HG02885 (cell line): Measurements from ENCODE around the gene CPN1.
"Not testable (repeated sequence)": the region's sequence is repeated elsewhere in the genome, so short reads cannot be mapped to it uniquely, and the experiment has no call there.

Experiments used
- ATAC-seq: cut with Tn5 transposase; IDR thresholded peaks from one replicate; pipeline ENCODE4 v1.9.1; 2021; ENCODE audit warnings: mild to moderate bottlenecking; ENCODE audit not compliant: unreplicated experiment, poor library complexity

The CPN1 gene

GRCh38 chr10:100081075-100082001, at the start of gene CPN1:
Gene CPN1 (minus strand): TSS chr10:100081869. CDS start chr10:100081625, 244 bp downstream.
- no peak for ATAC-seq

GRCh38 chr10:100130831-100131230, 49.2 kb upstream of the CPN1 start:
- no peak for ATAC-seq

- ATAC-seq = no peak
Observed at GRCh38 chr10:100129424-100129823, 47.8 kb upstream of the CPN1 start.

- no peak for ATAC-seq
Observed at GRCh38 chr10:100128951-100129350, 47.3 kb upstream of the CPN1 start.

- ATAC-seq = not testable (repeated sequence)
Observed at GRCh38 chr10:100125335-100125734, 43.7 kb upstream of the CPN1 start.

- no peak for ATAC-seq
Observed at GRCh38 chr10:100124097-100124496, 42.4 kb upstream of the CPN1 start.

- no peak for ATAC-seq
Observed at GRCh38 chr10:100122780-100123179, 41.1 kb upstream of the CPN1 start.

GRCh38 chr10:100120550-100120949, 38.9 kb upstream of the CPN1 start:
- no peak for ATAC-seq

- no peak for ATAC-seq
Observed at GRCh38 chr10:100119726-100120125, 38.1 kb upstream of the CPN1 start.

- no peak for ATAC-seq
Observed at GRCh38 chr10:100114976-100115770, 33.5 kb upstream of the CPN1 start.

GRCh38 chr10:100114460-100114859, 32.8 kb upstream of the CPN1 start:
- ATAC-seq = no peak

- ATAC-seq = no peak
Observed at GRCh38 chr10:100109670-100110069, 28.0 kb upstream of the CPN1 start.

GRCh38 chr10:100106865-100107264, 25.2 kb upstream of the CPN1 start:
- ATAC-seq = no peak

- ATAC-seq = no peak
Observed at GRCh38 chr10:100104300-100104699, 22.6 kb upstream of the CPN1 start.

- ATAC-seq = no peak
Observed at GRCh38 chr10:100103581-100103980, 21.9 kb upstream of the CPN1 start.

- no peak for ATAC-seq
Observed at GRCh38 chr10:100101192-100102076, 19.8 kb upstream of the CPN1 start.

GRCh38 chr10:100100651-100101184, 19.0 kb upstream of the CPN1 start:
- ATAC-seq = no peak

GRCh38 chr10:100089241-100089640, 7.6 kb upstream of the CPN1 start:
- no peak for ATAC-seq

GRCh38 chr10:100086708-100087107, 5.0 kb upstream of the CPN1 start:
- not testable (repeated sequence) for ATAC-seq

- no peak for ATAC-seq
Observed at GRCh38 chr10:100085596-100085995, 3.9 kb upstream of the CPN1 start.
